Esophagus squamous epithelium (tissue), 4 donors: ENCODE results near the gene NUTM2F.

Experiments
- CTCF ChIP-seq, 6 experiments: fragments of 450-650 bp in 4 of 6; fragments of 200-600 bp in 2 of 6; sonication (generic) in 2 of 6; IDR thresholded peaks; one replicate each; pipeline ENCODE4 v1.5.1; 2016 to 2019; ENCODE audit warnings: antibody characterized with exemption in 6 of 6, mild to moderate bottlenecking in 4 of 6, moderate library complexity in 4 of 6
- POLR2A ChIP-seq, 4 donors: fragments of 450-650 bp; IDR thresholded peaks; one replicate each; pipeline ENCODE4 v1.6.1; 2017; ENCODE audit warnings: antibody characterized with exemption in 4 of 4, mild to moderate bottlenecking in 4 of 4, moderate library complexity in 3 of 4

- TF ChIP-seq CTCF (IDR thresholded peaks at IDR 0.05) (no peak), POLR2A (IDR thresholded peaks at IDR 0.05) (no peak)
These were observed 59.2 kb downstream of the NUTM2F start for GRCh38 chr9:94269264-94269663.
